ENCODE data around the gene STN1.
"Not testable (repeated sequence)": the region's sequence is repeated elsewhere in the genome, so short reads cannot be mapped to it uniquely, and the experiment has no call there.

STN1 gene

GRCh38 chr10:103861505-103861904 is 56.5 kb downstream of the STN1 start:
- no peak for DNase-seq (ENCODE audit: low read depth, low spot score)

GRCh38 chr10:103859161-103860086 is 58.6 kb downstream of the STN1 start:
- no peak for DNase-seq (ENCODE audit: low read depth, low spot score)

- DNase-seq (ENCODE audit: low read depth, low spot score), result no peak
These were observed 59.6 kb downstream of the STN1 start for GRCh38 chr10:103858360-103858759.

- DNase-seq (ENCODE audit: low read depth, low spot score), result no peak
These were observed 61.2 kb downstream of the STN1 start for GRCh38 chr10:103856797-103857170.

- DNase-seq (ENCODE audit: low read depth, low spot score), result no peak
These were observed 61.9 kb downstream of the STN1 start for GRCh38 chr10:103855852-103856796.

GRCh38 chr10:103855424-103855823 is 62.6 kb downstream of the STN1 start, which contains the start of gene SH3PXD2A:
SH3PXD2A (minus strand) TSS chr10:103855576; CDS start chr10:103855266, 310 bp downstream.
- no peak for DNase-seq (ENCODE audit: low read depth, low spot score)

- no peak for DNase-seq (ENCODE audit: low read depth, low spot score)
These were observed 63.1 kb downstream of the STN1 start for GRCh38 chr10:103854686-103855391.

- no peak for DNase-seq (ENCODE audit: low read depth, low spot score)
These were observed 63.7 kb downstream of the STN1 start for GRCh38 chr10:103854265-103854685.

- no peak for DNase-seq (ENCODE audit: low read depth, low spot score)
These were observed 64.3 kb downstream of the STN1 start for GRCh38 chr10:103853428-103854264.

- DNase-seq (ENCODE audit: low read depth, low spot score), result no peak
These were observed 65.1 kb downstream of the STN1 start for GRCh38 chr10:103852856-103853255.

GRCh38 chr10:103852189-103852711 is 65.7 kb downstream of the STN1 start:
- no peak for DNase-seq (ENCODE audit: low read depth, low spot score)

GRCh38 chr10:103851261-103851660 is 66.7 kb downstream of the STN1 start:
- no peak for DNase-seq (ENCODE audit: low read depth, low spot score)

GRCh38 chr10:103850572-103850895 is 67.5 kb downstream of the STN1 start:
- no peak for DNase-seq (ENCODE audit: low read depth, low spot score)

GRCh38 chr10:103849880-103850571 is 68.0 kb downstream of the STN1 start:
- no peak for DNase-seq (ENCODE audit: low read depth, low spot score)

- no peak for DNase-seq (ENCODE audit: low read depth, low spot score)
These were observed 68.6 kb downstream of the STN1 start for GRCh38 chr10:103849212-103849877.

GRCh38 chr10:103847909-103848468 is 70.0 kb downstream of the STN1 start:
- no peak for DNase-seq (ENCODE audit: low read depth, low spot score)

GRCh38 chr10:103847346-103847745 is 70.6 kb downstream of the STN1 start:
- DNase-seq (ENCODE audit: low read depth, low spot score), result no peak

GRCh38 chr10:103845972-103846371 is 72.0 kb downstream of the STN1 start:
- DNase-seq (ENCODE audit: low read depth, low spot score), result no peak

GRCh38 chr10:103845346-103845745 is 72.6 kb downstream of the STN1 start:
- not testable (repeated sequence) for DNase-seq (ENCODE audit: low read depth, low spot score)
